Uterus (tissue), 4 donors: ENCODE data around the gene UNC119B. TPM values are rescaled to one million over a fixed set of nuclear protein-coding genes. Genes with fewer than 3 reads are reported as not detected.

ENCODE experiments used
- DNase-seq, 2 donors: peaks; one replicate each; pipeline ENCODE4 v3.0.0-alpha.2; 2019 to 2020
- H3K27ac ChIP-seq, 2 donors: fragments of 200-600 bp; sonication (generic); 1 replicate in 1 of 2; 2 replicates in 1 of 2; pipeline ENCODE4 v1.5.1; 2016 to 2018
- H3K27me3 ChIP-seq, 2 donors: fragments of 200-600 bp; sonication (generic); one replicate each; pipeline ENCODE4 v1.5.1; 2018 to 2019; ENCODE audit warnings: control low read depth in 1 of 2
- H3K36me3 ChIP-seq, 2 donors: fragments of 200-600 bp; sonication (generic); one replicate each; pipeline ENCODE4 v1.5.1; 2019; ENCODE audit warnings: control low read depth in 1 of 2
- H3K4me1 ChIP-seq, 2 donors: fragments of 200-600 bp; sonication (generic); one replicate each; pipeline ENCODE4 v1.5.1; 2018 to 2019; ENCODE audit warnings: control low read depth in 1 of 2
- H3K4me3 ChIP-seq, 2 donors: fragments of 200-600 bp; sonication (generic); 1 replicate in 1 of 2; 2 replicates in 1 of 2; pipeline ENCODE4 v1.5.1; 2018 to 2019; ENCODE audit warnings: mild to moderate bottlenecking in 1 of 2
- H3K9me3 ChIP-seq, 2 donors: fragments of 200-600 bp; sonication (generic); one replicate each; pipeline ENCODE4 v1.5.1; 2019; ENCODE audit warnings: control low read depth in 1 of 2
- POLR2A ChIP-seq, 2 donors: fragments of 450-650 bp; IDR thresholded peaks; one replicate each; pipeline ENCODE4 v1.6.1; 2016; ENCODE audit warnings: antibody characterized with exemption in 2 of 2, mild to moderate bottlenecking in 1 of 2, moderate library complexity in 1 of 2
- intact Hi-C: fragments of 100-400 bp; cut with DNase I; formaldehyde crosslinking; loops from one replicate; pipeline ENCODE4 v1.15.1; 2023; ENCODE audit warnings: low total_unique reads
- total RNA-seq, 4 donors: library from RNA; depleted of rRNA in 3 of 4; stranded (reverse); fragments of >200 nt in 3 of 4; gene quantifications; one replicate each; pipeline versions ENCODE4 v1.1.0 to v1.2.4, GENCODE V29; 2014 to 2023
- TF ChIP-seq, protein P1 (sequence below), 4 experiments: fragments of 200-600 bp in 2 of 4; fragments of 450-650 bp in 2 of 4; sonication (generic) in 2 of 4; IDR thresholded peaks; one replicate each; pipeline ENCODE4 v1.5.1; 2016 to 2019; ENCODE audit warnings: antibody characterized with exemption in 4 of 4, mild to moderate bottlenecking in 2 of 4, moderate library complexity in 1 of 4
- donor health status: DM: yes; HTN: yes; CAD: no.

The UNC119B gene
- total RNA-seq, 4 donors from 2014 or later, result 13.8 to 44.8 (median 32.1) TPM

DNA sequence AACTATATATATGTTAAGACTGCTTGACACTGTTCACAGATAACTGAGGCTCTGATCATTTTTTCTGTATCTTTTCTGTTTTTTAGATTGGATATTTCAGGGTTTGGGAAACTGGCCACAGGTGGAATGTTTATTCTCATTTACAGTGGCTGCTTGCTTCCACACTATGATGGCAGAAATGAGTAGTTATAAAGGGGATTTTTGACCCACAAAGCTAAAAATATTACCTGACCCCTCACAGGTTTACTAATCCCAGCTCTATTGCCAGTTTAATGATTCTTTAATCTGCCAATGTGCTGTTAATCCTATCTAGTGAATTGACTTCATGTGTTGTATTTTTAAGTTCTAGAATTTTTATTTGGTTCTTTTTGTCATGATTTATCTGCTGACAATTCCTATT is 45.0 kb downstream of the UNC119B start:
- H3K27me3 ChIP-seq, result no peaks in the 10 kb centered on the region
- no peak overlapping the region for H3K27ac ChIP-seq
- no peak for DNase-seq
- peaks cover 0 to 3% of the 10 kb centered on the region in 2 donors for H3K9me3 ChIP-seq
- TF ChIP-seq POLR2A (IDR thresholded peaks at IDR 0.05), result no peak
- TF ChIP-seq, protein P1, sequence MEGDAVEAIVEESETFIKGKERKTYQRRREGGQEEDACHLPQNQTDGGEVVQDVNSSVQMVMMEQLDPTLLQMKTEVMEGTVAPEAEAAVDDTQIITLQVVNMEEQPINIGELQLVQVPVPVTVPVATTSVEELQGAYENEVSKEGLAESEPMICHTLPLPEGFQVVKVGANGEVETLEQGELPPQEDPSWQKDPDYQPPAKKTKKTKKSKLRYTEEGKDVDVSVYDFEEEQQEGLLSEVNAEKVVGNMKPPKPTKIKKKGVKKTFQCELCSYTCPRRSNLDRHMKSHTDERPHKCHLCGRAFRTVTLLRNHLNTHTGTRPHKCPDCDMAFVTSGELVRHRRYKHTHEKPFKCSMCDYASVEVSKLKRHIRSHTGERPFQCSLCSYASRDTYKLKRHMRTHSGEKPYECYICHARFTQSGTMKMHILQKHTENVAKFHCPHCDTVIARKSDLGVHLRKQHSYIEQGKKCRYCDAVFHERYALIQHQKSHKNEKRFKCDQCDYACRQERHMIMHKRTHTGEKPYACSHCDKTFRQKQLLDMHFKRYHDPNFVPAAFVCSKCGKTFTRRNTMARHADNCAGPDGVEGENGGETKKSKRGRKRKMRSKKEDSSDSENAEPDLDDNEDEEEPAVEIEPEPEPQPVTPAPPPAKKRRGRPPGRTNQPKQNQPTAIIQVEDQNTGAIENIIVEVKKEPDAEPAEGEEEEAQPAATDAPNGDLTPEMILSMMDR (IDR thresholded peaks at IDR 0.05), result no peak
- no peaks in the 10 kb centered on the region for H3K36me3 ChIP-seq
- no peaks in the 10 kb centered on the region for H3K4me1 ChIP-seq
- no peak overlapping the region for H3K4me3 ChIP-seq
- intact Hi-C loops, result no loop called here

DNA sequence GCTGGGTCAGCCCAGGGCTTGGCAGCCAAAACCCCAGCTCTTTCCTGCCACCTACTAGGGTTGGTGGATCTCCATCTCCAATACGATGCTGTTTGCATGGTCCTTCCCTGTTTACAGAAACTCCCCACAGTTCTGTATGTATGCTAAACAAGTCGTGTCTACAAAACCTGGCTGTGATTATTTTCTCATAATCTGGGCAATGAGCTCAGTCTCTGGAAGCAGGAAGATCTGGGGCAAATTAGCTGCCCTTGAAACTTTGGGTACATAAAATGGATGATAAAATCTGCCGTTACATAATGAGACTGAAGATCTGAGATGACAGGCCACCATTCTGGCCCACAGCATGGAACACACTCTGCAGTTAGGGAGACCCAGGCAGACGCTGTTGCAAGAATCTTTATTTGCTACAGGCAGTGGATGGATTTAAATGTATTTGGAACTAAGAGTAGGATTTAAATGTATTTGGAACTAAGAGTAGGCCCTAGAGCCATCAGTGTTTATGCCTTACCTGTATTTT is 47.0 kb downstream of the UNC119B start:
- intact Hi-C loops, result no loop called here
- no peak for TF ChIP-seq POLR2A (IDR thresholded peaks at IDR 0.05)
- TF ChIP-seq, protein P1 (IDR thresholded peaks at IDR 0.05), result no peak
- DNase-seq, result no peak
- peaks cover 0 to 3% of the 10 kb centered on the region in 2 donors for H3K9me3 ChIP-seq
- H3K4me1 ChIP-seq, result no peaks in the 10 kb centered on the region
- no peaks in the 10 kb centered on the region for H3K27me3 ChIP-seq
- no peak overlapping the region for H3K4me3 ChIP-seq
- H3K36me3 ChIP-seq, result no peaks in the 10 kb centered on the region
- H3K27ac ChIP-seq, result no peak overlapping the region

DNA sequence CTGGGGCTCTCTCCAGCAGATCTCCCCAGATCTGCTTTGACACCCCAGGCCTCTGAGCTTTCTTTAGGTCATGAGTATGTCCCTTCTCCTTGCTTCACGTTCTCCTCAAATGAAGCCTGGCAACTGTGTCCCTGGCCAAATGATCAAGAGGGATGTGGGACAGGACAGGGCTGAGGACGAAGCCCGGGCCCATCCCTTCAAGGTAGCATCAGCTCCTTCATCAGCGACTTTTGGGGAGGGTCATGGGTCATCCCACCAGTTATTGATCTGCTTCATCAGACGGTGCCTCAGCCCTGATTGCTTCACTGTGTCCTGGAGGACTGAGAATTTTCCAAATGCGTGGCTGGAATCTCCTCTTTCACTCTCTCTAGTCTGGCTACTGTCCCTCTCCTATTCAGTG is 47.7 kb downstream of the UNC119B start:
- no peaks in the 10 kb centered on the region for H3K36me3 ChIP-seq
- peaks cover 0 to 3% of the 10 kb centered on the region in 2 donors for H3K9me3 ChIP-seq
- H3K4me3 ChIP-seq, result no peak overlapping the region
- no peak overlapping the region for H3K27ac ChIP-seq
- intact Hi-C loops, result no loop called here
- no peak for DNase-seq
- no peaks in the 10 kb centered on the region for H3K27me3 ChIP-seq
- H3K4me1 ChIP-seq, result no peaks in the 10 kb centered on the region
- TF ChIP-seq POLR2A (IDR thresholded peaks at IDR 0.05), result no peak
- TF ChIP-seq, protein P1 (IDR thresholded peaks at IDR 0.05), result no peak

DNA sequence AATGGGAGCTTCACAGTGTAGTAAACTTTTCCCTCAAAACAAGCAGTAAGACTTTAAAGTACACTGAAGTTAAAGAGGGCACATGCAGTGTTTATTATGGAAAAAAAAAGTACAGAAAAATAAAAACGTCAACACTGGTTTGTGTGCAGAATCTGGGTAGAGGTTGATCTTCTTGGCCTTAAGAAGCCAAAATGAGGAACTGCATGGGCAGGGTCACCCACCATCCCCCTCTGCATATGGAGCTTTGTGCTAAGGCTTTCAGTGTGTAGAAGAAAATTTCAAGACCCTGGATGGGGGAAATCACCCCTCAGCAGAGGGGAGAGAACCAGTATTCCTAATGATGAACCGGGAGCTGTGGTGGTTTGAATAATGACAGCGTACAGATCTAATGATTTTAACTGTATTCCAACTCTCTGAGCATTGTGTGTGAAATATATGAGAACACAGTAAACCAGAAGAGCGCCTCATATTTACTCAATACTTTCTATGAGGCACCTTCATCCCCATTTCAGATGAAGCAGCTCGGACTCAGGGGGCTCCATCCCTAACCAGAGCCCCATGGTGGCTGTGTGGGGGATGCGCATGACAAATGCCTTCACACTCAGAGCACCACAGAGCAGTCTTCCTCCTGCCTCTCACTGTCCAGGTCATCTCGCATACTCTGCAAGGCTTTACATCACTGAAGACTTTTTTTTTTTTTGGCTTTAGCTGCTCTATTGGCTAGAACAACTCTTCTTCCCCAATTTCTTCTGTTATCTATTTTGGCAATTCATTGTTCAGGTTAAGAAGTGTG is 48.7 kb downstream of the UNC119B start:
- no peak overlapping the region for H3K4me3 ChIP-seq
- H3K4me1 ChIP-seq, result no peaks in the 10 kb centered on the region
- DNase-seq, result no peak
- intact Hi-C loops, result no loop called here
- no peaks in the 10 kb centered on the region for H3K27me3 ChIP-seq
- no peak overlapping the region for H3K27ac ChIP-seq
- H3K36me3 ChIP-seq, result no peaks in the 10 kb centered on the region
- TF ChIP-seq, protein P1 (IDR thresholded peaks at IDR 0.05), result no peak
- no peak for TF ChIP-seq POLR2A (IDR thresholded peaks at IDR 0.05)
- peaks cover 0 to 3% of the 10 kb centered on the region in 2 donors for H3K9me3 ChIP-seq

DNA sequence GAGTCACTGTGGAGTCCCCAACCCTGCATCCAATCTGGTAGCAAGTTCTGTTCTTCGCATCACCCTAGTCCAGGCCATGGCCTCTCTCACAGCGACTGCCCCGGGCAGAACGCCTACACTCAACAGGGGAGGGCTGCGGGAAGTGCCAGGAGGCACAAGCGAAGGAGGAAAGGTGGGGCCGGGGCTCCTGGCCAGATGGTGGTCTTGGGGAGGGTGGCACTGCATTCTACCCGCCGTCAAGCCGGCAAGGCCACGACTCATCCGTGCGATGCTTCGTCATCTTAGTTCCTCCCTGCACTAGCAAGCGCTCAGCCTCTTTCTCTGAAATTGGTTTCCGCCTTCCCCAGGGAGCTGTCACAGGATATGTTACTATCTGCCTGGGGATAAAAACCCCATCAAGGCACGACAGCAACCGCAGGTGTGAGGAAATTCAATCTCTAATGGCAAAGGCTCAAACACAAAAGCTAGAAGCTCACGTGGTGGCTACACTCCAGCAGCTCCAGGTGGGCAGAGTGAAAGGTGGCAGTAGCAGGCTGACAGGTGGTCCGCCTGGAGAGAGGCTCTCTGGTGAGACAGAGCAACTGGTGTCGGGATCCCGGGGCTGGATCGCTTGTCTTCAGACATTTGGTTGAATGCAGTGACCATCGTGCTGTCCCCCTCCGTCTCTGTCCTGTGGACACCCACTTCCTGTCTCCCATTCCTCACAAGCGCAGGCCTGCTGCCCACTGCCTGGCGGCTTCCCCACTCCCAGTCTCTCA is 49.5 kb downstream of the UNC119B start:
- TF ChIP-seq, protein P1 (IDR thresholded peaks at IDR 0.05), result no peak
- TF ChIP-seq POLR2A (IDR thresholded peaks at IDR 0.05), result no peak
- DNase-seq, result no peak
- Histone ChIP-seq H3K27me3 (no peaks in the 10 kb centered on the region), H3K4me1 (no peaks in the 10 kb centered on the region), H3K27ac (no peak overlapping the region), H3K36me3 (no peaks in the 10 kb centered on the region), H3K4me3 (no peak overlapping the region), H3K9me3 (peaks cover 0 to 3% of the 10 kb centered on the region in 2 donors)
- intact Hi-C loops, result no loop called here
